Brain microvascular endothelial cell (primary cell): ENCODE results near the gene SMIM27.

Experiments
- DNase-seq: peaks from one replicate; pipeline ENCODE4 v3.0.0-alpha.2; 2020
- H3K27ac ChIP-seq: fragments of 250-450 bp; sonication (Bioruptor Pico); 2 replicates; pipeline ENCODE4 v1.5.1; 2020; ENCODE audit warnings: mild to moderate bottlenecking, moderate library complexity
- H3K27me3 ChIP-seq: fragments of 250-450 bp; sonication (Bioruptor Pico); replicated peaks from 2 replicates; pipeline ENCODE4 v1.5.1; 2020; ENCODE audit warnings: mild to moderate bottlenecking
- H3K36me3 ChIP-seq: fragments of 250-450 bp; sonication (Bioruptor Pico); replicated peaks from 2 replicates; pipeline ENCODE4 v1.5.1; 2020; ENCODE audit warnings: mild to moderate bottlenecking
- H3K4me3 ChIP-seq: 2 replicates; pipeline ENCODE4 v1.5.1; 2011; ENCODE audit warnings: low read depth, mild to moderate bottlenecking, control low read depth, low read length, moderate library complexity
- CTCF ChIP-seq: IDR thresholded peaks from 2 replicates; pipeline ENCODE4 v1.5.1; 2011; ENCODE audit warnings: low read depth, mild to moderate bottlenecking, moderate library complexity, low read length, control low read depth, inconsistent platforms; ENCODE audit errors: missing control alignments
- in situ Hi-C: cut with HindIII; loops from 2 replicates; pipeline ENCODE4 v1.10.0; 2017; ENCODE audit warnings: low sequenced_read_pairs, low pct_ligation_motif_present

SMIM27 gene

GRCh38 chr9:32579706-32580331 lies 27.7 kb downstream of the SMIM27 start:
- peak; percentile 70 for DNase-seq
- in situ Hi-C loops: loop anchor here (10.0 kb wide), 1 partner anchor 205 kb away; no protein-coding TSS in a partner anchor
- no peak overlapping the region for H3K4me3 ChIP-seq

GRCh38 chr9:32580631-32581300 lies 28.6 kb downstream of the SMIM27 start:
- H3K36me3 ChIP-seq: no peaks in the 10 kb centered on the region
- H3K27me3 ChIP-seq: no peaks in the 10 kb centered on the region
- no peak overlapping the region for H3K27ac ChIP-seq
- in situ Hi-C loops: no loop called here
- no peak for TF ChIP-seq CTCF
- no peak for DNase-seq
- H3K4me3 ChIP-seq: no peak overlapping the region

More at GRCh38 chr9:32579706-32580331, 27.7 kb downstream of the SMIM27 start:
- TF ChIP-seq CTCF: peak; percentile 93
- no peaks in the 10 kb centered on the region for H3K27me3 ChIP-seq
- no peak overlapping the region for H3K27ac ChIP-seq
- H3K36me3 ChIP-seq: no peaks in the 10 kb centered on the region

- H3K4me3 ChIP-seq: no peak overlapping the region
- peak; percentile 59 for DNase-seq
- H3K36me3 ChIP-seq: no peaks in the 10 kb centered on the region
- no peak overlapping the region for H3K27ac ChIP-seq
- in situ Hi-C loops: no loop called here
- no peaks in the 10 kb centered on the region for H3K27me3 ChIP-seq
- peak; percentile 77 for TF ChIP-seq CTCF
Observed at GRCh38 chr9:32581512-32582143, 29.5 kb downstream of the SMIM27 start.

DNA sequence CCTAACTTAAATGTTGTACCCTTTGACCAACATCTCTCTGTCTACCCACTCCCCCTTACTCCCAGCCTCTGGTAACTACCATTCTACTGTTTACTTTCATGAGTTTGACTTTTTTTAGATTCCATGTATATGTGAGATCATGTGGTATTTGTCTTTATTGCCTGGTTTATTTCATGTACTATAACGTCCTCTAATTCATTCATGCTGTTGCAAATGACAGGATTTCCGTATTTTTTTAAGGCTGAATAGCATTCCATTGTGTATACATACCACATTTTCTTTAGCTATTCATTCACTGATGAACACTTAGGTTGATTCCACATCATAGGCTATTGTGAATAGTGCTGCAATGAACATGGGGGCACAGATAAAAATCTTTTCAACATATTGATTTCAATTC lies 32.7 kb downstream of the SMIM27 start:
- TF ChIP-seq CTCF: no peak
- no peak for DNase-seq
- H3K27ac ChIP-seq: no peak overlapping the region
- H3K27me3 ChIP-seq: no peaks in the 10 kb centered on the region
- in situ Hi-C loops: no loop called here
- no peak overlapping the region for H3K4me3 ChIP-seq
- no peaks in the 10 kb centered on the region for H3K36me3 ChIP-seq

- no peak for TF ChIP-seq CTCF
- DNase-seq: no peak
- in situ Hi-C loops: no loop called here
Observed at GRCh38 chr9:32587901-32588300, 35.8 kb downstream of the SMIM27 start.

More at GRCh38 chr9:32587901-32588300, 35.8 kb downstream of the SMIM27 start:
- Histone ChIP-seq H3K36me3 (no peaks in the 10 kb centered on the region), H3K27ac (no peak overlapping the region), H3K4me3 (no peak overlapping the region), H3K27me3 (no peaks in the 10 kb centered on the region)
